ENCODE measurements around the gene SCUBE1. TPM values are rescaled to one million over a fixed set of nuclear protein-coding genes. Genes with fewer than 3 reads are reported as not detected.

Gene SCUBE1
- total RNA-seq, 1 donor from 2014 or later = 16.6 TPM

GRCh38 chr22:43226377-43227238, 116.6 kb downstream of the SCUBE1 start:
- no peak overlapping the region for H3K4me3 ChIP-seq

GRCh38 chr22:43225609-43226008, 117.6 kb downstream of the SCUBE1 start:
- no peak for TF ChIP-seq CTCF (IDR thresholded peaks at IDR 0.05)
- H3K27me3 ChIP-seq (ENCODE audit: low read depth) = no peaks in the 10 kb centered on the region

More at GRCh38 chr22:43226377-43227238, 116.6 kb downstream of the SCUBE1 start:
- Histone ChIP-seq H3K27me3 (ENCODE audit: low read depth) (no peaks in the 10 kb centered on the region), H3K27ac (no peak overlapping the region), H3K36me3 (no peaks in the 10 kb centered on the region), H3K4me1 (peaks cover 6% of the 10 kb centered on the region), H3K9me3 (no peaks in the 10 kb centered on the region)
- no peak for ATAC-seq
- TF ChIP-seq CTCF (IDR thresholded peaks at IDR 0.05) = no peak
- intact Hi-C loops (cut with DNase I) = no loop called here
- no peak for DNase-seq

GRCh38 chr22:43222987-43223386, 120.2 kb downstream of the SCUBE1 start:
- TF ChIP-seq CTCF (IDR thresholded peaks at IDR 0.05) = no peak
- Histone ChIP-seq H3K4me1 (peaks cover 6% of the 10 kb centered on the region), H3K9me3 (no peaks in the 10 kb centered on the region), H3K27ac (no peak overlapping the region), H3K4me3 (no peak overlapping the region), H3K36me3 (no peaks in the 10 kb centered on the region), H3K27me3 (ENCODE audit: low read depth) (no peaks in the 10 kb centered on the region)
- ATAC-seq = no peak
- no peak for DNase-seq
- intact Hi-C loops (cut with DNase I) = no loop called here

More at GRCh38 chr22:43225609-43226008, 117.6 kb downstream of the SCUBE1 start:
- intact Hi-C loops (cut with DNase I) = no loop called here
- Histone ChIP-seq H3K27ac (no peak overlapping the region), H3K36me3 (no peaks in the 10 kb centered on the region), H3K9me3 (no peaks in the 10 kb centered on the region), H3K4me3 (no peak overlapping the region), H3K4me1 (peaks cover 6% of the 10 kb centered on the region)
- DNase-seq = no peak
- ATAC-seq = no peak

- Histone ChIP-seq H3K27me3 (ENCODE audit: low read depth) (no peaks in the 10 kb centered on the region), H3K36me3 (no peaks in the 10 kb centered on the region), H3K4me1 (peaks cover 6% of the 10 kb centered on the region), H3K27ac (no peak overlapping the region), H3K4me3 (no peak overlapping the region), H3K9me3 (no peaks in the 10 kb centered on the region)
- ATAC-seq = no peak
- intact Hi-C loops (cut with DNase I) = no loop called here
- no peak for TF ChIP-seq CTCF (IDR thresholded peaks at IDR 0.05)
- no peak for DNase-seq
Observed at GRCh38 chr22:43222262-43222661, 120.9 kb downstream of the SCUBE1 start.

GRCh38 chr22:43220625-43221380, 122.4 kb downstream of the SCUBE1 start:
- no peaks in the 10 kb centered on the region for H3K36me3 ChIP-seq
- no peak for TF ChIP-seq CTCF (IDR thresholded peaks at IDR 0.05)
- ATAC-seq = no peak
- H3K27me3 ChIP-seq (ENCODE audit: low read depth) = no peaks in the 10 kb centered on the region
- no peaks in the 10 kb centered on the region for H3K9me3 ChIP-seq
- peaks cover 6% of the 10 kb centered on the region for H3K4me1 ChIP-seq
- no peak for DNase-seq
- intact Hi-C loops (cut with DNase I) = no loop called here
- no peak overlapping the region for H3K27ac ChIP-seq
- no peak overlapping the region for H3K4me3 ChIP-seq
